GM18858 (cell line): ENCODE results near the gene BPIFA2.
"Not testable (repeated sequence)": the region's sequence is repeated elsewhere in the genome, so short reads cannot be mapped to it uniquely, and the experiment has no call there.

Experiments used
- ATAC-seq: cut with Tn5 transposase; IDR thresholded peaks from one replicate; pipeline ENCODE4 v1.9.1; 2021; ENCODE audit not compliant: unreplicated experiment

The BPIFA2 gene, protein sequence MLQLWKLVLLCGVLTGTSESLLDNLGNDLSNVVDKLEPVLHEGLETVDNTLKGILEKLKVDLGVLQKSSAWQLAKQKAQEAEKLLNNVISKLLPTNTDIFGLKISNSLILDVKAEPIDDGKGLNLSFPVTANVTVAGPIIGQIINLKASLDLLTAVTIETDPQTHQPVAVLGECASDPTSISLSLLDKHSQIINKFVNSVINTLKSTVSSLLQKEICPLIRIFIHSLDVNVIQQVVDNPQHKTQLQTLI

DNA sequence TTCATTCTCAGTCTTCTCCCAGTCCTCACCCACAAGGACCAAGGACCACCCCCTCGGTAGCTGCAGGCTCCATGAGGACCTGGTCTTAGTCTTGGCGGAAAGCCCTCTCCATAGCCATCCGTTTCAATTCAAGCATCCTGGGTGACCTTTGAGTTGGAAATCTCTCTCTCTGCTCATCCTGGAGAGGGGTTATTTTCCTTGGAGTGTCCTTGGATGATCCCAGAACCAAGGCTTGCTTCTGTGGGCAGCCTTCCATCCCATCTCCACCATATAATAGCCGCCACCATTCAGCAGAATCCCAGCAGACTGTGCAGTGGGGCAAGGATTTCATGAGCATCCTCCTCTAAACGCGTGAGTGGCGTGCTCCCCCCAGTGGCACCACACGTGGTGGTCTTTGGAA is at the start of gene BPIFA2:
BPIFA2 (plus strand) TSS at position 301 of the 400 bp plus-strand sequence. CDS start 987 bp downstream, outside the sequence.
- no peak for ATAC-seq

DNA sequence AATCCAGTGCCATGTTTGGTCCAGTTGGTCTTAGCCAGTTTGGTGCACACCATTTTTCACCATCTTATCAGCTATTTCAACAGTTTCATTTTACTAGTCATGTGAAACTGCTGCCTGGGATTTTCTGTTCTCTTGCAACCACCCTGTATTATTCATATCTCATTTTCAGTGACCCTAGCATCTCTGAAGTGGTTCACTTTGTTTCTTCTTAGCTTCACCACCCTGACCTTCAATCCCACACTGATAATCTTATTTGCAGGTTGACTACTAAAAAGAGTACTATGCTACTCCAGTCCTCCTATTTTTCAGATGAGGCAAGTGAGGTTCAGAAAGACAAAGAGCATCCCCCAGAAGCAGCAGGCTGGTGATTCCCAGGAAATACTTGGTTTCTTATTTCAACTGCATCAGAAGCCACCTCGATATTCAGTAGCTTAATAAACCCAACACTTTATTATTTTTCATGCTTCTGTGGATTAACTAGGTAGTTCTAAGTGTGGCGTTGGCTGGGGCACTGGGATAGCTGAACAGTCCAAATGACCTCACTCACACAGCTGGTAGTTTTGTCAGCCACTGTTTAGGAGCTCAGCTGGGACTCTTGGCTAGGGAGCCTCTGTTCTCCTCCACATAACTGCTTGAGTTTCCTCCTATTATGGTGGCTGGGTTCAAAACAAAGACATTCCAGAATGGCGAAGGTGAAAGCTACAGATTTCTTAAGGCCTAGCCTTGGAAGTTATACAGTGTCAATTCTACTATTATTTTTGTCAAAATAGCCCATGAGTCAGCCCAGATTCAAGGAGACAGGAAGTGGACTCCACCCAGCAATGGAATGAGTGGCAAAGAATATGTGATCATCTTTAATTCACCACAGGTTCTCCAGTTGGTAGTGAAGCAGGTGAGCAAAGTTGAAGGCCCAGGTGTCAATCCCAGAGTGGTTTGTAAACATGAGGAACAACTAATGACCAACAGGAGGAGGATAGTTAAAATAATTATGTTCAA is 47.9 kb upstream of the BPIFA2 start:
- no peak for ATAC-seq

DNA sequence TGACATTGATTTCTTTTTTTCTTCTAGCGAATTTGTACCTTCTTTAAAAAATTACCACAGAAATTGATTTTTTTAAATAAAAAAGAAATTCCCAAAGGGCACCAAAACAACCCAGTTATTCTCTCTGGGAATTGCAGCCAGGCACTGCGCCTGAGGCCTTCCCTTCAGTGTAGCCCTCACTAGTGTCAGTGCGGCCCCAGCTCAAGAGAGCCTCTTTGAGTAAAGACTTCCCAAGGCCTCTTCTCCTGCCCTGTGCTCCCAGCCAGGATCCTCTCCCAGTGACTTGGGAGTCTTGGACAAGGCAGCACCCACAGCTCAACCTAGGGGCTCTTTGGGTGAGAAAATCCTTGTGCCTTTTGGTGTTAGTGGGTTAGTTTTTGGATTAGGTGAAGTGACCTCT is 47.0 kb upstream of the BPIFA2 start:
- ATAC-seq: no peak

DNA sequence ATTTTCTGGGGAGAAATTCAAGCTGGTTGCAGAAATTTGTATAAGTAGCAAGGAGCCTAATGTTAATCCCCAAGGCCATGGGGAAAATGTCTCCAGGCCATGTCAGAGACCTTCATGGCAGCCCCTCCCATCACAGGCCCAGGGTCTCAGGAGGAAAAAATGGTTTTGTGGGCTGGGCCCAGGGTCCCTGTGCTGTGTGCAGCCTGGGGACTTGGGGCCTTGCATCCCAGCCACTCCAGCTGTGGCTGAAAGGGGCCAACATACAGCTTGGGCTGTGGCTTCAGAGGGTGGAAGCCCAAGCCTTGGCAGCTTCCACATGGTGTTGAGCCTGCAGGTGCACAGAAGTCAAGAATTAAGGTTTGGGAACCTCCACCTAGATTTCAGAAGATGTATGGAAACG is 45.7 kb upstream of the BPIFA2 start:
- ATAC-seq: not testable (repeated sequence)

DNA sequence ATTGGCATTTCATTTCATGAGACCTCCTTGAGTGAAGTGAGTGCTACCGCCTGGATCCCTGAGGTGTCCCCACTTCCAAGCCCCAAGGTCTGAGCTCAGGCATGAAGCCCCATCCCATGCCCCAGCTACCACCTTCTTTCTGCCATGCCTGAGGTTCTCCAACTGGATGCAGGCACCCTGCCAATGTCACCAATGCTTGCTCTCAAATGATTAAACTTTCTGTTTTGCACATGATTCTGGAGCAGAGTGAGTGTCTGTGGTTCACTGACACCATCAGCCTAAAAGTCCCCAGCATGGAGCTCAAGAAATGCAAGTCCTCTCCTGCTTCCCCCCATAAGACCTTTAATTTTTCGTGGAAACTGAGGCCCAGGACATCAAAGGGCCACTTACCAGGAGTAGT is 43.7 kb upstream of the BPIFA2 start:
- ATAC-seq: no peak

DNA sequence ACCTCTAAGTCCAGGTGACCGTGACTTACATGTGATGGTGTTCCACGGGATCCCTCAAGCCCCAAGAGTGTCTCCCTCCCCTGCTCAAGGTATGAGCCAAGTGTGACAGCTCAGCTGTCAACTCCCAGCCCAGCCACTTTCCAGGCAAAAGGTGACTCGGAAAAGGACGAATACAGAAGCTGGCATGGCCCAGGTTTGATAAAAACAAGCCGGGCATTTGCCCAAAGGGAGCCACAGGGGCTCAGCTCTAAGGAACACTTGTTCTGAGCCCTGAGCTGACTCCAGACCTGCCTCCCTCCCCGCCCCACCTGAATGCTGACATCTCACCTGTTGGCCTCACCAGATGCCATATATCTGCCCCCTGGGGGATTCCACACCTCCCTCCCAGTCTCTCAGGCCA is 43.0 kb upstream of the BPIFA2 start:
- ATAC-seq: no peak

DNA sequence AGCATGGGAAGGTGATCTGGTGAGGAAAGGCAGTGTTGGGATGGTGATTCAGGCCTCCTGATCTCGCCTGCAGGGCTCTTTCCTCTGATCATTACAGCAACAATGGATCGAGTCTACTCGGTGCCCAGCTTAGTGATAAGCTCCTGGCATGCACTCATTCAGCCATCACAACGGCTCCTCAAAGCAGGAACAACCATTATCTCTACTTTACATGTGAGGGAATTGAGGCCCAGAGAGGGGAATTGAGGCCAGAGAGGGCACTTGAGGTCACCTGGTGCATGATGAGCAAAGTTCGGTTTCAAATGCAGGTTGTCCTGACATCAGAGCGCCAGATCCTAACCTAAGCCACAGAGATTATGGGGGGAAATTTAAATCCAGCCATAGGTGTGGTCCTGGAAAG is 42.0 kb upstream of the BPIFA2 start:
- no peak for ATAC-seq

DNA sequence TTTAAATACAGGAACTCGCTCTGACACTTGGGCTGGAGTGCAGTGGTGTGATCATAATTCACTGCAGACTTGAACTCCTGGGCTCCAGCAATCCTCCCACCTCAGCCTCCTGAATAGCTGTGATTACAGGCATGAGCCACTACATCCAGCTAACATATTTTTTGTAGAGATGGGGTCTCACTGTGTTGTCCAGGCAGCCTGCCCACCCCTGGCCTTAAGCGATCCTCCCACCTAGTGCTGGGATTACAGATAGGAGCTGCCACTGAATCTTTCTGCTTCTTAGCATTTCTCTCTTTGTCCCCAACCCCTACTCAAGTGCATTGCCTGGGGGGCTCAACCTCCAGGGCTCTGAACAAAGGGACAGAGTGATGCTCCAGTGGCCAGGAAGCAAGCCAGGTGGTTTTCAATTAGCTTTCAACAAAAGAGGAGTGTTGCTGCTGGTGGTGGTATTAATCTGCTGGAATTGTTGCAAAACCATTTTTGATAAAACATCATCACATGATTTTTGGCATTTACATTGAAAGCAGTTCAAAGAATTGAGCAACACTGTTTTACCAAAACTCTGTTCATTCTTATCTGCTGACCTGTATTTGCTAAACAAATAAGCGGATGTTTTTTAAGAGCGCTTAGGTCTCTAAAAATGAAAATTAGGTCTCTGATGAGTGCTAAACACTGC is 40.4 kb upstream of the BPIFA2 start:
- no peak for ATAC-seq

DNA sequence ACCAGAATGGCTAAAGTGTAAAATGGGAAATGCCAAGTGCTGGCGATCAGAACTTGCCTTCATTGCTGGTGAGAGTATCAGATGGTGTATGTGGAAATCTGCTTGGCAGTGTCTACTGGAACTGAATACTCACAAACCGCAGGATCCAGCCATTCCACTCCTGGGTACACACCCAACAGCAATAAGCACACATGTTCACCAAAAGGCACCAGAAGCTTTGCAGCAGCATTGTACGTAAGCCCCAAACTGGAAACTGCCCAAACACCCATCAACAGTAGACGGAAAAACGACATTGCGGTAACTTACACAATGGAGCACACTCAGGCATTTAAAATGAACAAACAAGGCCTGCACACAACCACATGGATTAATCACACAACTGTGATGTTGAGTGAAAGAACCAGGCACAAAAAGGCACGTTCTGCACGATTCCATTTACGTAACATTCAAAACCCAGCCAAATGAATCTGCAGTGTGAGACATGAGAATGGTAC is 37.3 kb upstream of the BPIFA2 start:
- ATAC-seq: no peak

DNA sequence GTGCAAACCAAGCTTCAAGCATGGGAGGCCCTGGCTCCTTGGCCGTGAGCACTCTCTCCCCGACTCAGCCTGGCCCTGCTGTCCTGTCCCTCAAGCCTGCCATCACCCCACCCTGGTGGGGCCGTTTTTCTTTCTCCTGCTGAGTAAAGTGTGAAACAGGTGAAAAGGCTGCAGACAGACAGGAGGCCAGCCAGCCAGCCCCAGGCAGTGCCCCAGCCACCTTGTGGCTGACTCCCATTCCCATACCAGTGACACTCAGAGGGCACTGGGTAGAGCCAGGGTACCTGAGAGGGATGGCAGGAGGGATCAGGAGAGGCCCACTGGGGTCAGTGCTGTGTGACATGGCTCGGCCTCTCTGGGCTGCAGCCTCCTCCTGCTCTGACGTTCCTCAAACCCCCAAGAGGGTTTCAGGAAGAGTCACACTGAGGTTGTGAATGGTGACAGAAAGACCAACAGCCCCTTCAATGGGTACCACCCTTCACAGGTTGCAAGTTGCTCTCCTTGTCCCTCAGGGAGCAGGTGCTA is 35.9 kb upstream of the BPIFA2 start:
- no peak for ATAC-seq

DNA sequence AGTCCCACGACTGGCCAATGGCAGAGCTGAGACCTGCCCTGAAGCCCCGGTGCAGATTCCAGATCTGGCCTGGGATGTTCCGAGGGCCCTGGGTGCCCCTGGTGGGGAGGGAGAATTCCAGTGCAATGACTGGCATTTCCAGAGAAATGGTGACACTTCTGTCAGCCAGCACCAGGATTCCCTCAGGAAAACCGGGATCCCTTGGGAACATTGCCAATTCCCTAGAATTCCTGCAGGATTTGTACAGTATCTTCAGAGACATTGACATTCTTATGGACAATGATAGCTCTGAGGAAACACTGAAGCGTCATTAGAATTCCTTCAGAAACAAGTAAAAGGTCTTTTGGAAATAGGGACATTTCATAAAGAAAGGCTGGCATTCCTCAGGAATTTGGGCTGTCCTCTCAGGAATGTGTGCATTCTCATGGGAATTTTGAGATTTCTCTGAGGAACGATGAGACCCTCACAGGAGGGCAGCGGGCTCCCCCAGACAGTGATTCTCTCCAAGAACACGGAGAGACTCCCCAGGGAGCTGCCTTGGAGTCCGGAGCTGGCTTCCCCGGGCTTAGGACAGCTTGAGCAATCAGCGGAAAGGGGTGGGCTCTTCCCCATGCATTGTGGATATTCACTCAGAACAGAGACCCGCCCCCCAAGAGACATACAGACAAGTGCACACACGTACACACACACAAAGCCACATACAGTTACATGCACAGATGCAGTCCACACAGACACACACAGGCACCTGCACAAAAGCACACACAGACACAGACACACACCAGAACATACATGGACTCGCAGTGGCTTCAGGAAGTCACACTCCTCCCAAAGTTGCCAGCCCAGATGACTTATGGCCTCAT is 35.2 kb upstream of the BPIFA2 start:
- no peak for ATAC-seq

DNA sequence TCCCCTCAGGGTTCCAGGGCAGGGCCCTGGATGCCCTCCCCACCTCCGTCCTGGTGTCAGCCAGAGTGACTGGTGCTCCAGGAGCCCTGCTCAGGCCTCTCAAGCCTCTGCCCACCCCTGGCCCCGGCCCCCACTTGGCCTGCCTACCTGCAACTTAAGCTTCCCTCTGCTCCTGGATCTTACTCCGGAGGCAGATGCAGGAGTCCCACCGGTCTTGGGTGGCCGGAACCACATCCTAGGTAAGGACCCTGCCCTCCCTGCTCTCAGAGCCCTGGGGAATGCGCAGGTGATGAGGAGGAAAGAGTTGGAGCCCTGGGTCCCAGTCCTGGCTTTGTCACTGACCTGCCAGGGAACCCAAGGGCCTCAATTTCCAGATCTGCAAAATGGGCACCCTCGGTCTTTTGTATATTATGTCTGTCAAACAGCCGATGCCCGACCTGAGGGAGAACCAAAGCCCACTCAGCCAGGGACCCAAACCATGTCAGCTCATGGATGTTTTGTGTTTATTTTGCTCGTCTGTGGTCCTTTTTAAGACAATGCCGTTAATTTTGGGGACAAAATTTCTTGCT is 34.5 kb upstream of the BPIFA2 start:
- no peak for ATAC-seq

DNA sequence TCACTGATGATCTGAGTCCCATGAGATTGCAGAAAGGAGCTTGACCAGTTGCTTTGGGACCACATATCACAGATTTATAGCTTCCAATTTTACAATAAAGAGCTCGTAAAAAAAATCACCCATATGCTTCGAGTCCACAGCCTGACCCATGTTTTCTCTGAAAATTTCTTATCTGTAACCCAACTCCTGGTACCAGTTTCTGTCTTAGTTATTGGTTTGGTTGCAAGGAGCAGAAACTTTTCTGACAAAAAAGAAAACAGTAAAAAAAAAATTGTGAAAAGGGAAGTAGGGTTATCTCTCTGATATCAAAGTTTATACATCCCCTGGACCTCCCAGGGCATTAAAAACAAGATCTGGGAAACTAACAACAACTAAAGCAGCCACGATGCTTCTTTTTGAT is 30.8 kb upstream of the BPIFA2 start:
- ATAC-seq: no peak

DNA sequence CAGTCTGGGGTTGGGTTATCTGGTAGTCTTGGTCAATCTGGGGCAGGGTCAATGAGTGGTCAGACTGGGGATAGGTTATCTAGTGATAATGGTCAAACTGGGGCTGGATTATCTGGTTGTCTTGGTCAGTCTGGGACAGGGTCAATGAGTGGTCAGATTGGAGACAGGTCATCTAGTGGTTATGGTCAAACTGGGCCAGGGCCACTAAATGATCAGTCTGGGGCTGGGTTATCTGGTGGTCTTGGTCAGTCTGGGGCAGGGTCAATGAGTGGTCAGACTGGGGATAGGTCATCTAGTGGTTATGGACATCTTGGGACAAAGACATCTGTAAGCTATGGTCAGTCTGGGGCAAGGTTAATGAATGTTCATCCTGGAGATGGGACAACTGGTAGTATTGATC is 28.5 kb upstream of the BPIFA2 start:
- no peak for ATAC-seq

DNA sequence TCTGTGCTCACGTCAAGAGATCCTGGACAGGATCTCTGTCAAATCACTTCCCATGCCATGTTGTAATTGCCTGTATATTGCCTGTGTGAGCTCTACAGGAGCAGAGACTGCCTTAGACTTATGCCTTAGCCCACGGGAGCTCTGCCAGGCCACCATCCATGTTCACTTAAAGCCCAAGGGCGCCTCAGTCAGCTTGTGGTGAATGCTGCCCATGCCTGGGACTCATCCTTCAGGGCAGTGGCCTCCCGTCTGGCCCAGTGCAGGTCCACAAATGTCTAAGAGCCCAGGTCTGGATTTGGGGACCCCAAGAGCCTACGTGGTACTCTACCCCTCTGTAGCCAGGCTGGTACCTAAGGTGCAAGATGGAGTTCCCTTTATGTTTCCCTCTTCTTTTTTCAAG is 22.4 kb upstream of the BPIFA2 start:
- no peak for ATAC-seq

DNA sequence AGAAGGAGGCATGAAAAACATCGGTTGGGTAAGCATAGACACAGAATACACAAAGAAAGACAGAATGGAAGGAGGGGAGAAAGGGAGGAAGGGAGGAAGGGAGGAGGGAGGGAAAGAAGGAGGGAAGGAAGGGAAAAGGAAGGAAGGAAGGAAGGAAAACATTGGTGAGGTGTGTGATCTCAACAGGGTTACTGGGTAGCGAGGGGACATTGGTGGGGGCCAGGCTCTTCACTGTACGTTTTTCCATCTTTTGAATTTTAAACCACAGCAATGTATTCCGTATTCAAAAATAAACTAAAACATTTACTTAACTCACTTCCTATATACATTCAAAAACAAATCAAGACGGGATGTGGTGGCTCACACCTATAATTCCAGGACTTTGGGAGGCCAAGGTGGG is 20.7 kb upstream of the BPIFA2 start:
- no peak for ATAC-seq

DNA sequence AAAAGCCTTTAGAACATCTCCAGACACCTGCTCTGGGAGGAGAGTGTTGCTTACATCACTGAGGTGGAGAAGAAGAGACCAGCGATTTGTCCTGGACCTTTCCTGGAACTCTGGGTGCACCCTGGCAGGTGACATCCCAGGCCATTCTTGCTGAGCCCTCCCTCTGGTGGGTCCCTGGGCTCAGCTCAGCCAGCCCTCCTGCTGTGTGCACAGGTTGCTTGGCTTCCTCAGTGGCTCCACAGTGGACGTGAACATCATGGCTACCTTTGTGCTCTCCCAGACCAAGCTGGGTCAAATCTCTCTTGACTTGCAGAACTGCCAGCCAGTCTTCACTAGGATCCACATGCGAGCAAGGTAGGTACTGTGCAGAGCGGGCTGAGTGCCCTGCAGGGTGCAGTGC is 19.9 kb upstream of the BPIFA2 start:
- no peak for ATAC-seq

DNA sequence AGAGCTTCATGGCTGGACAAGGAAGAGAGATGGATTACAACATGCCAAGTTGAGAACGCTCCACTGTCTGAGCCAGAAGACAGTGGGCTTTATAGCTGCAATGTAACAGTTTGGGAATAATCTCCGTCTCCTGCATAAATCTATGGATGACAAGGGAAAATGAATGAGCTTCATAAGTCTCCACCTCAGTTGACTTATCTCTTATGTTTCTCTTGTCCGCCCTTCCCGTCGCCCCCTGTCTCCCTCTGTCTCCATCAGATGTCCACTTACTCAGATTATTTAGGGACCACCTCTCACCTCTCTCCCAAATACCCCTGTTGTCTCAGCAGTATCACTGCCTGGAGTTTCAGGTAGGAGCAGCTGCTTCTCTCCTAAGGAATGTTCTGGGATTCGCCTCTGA is 13.7 kb upstream of the BPIFA2 start:
- no peak for ATAC-seq

DNA sequence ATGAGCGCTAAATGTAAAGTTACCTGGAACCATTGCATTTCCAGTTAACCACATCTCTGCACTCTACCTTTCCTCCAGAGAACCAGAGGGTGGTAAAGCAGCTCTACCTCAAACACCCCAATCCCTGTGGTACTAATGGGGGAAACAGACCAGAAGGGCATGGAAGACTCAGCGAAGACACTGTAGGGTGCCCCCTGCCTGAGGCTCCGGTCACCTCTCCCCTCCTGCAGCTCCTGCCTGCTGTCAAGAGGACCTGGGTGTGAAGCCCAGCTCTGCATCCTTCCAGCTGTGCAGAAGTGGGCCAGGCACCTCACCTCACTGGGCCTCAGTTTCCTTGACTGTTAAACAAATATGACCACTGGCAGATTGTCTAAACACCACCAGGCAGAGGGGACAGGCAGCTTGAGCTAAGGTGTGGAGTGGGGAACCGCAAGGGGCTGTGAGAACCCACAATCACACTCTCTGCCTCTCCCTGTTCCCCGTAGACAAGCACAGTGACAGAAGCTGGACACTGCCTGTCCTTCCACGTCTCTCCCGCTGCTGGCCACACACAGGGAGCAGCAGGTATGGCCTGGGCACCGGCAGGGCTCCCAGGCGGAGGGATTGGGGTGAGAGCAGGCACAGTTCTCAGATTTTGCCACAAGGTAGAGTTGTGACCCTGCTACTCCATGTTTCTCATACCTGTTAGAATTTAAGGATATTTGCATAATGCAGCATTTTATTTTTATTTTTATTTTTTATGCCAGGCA is 9.1 kb upstream of the BPIFA2 start:
- no peak for ATAC-seq
